Stimulated activated CD8-positive, alpha-beta memory T cell treated with anti-CD3 and anti-CD28 coated beads, Interleukin-12 subunit alpha, Interleukin-12 subunit beta, amount 100 ng/mL, for 4 hours (primary cell): ENCODE data around the gene HCAR3.
"Not testable (repeated sequence)": the region's sequence is repeated elsewhere in the genome, so short reads cannot be mapped to it uniquely, and the experiment has no call there.

Experiments
- DNase-seq: peaks from one replicate; pipeline ENCODE4 v3.0.0-alpha.2; 2020; ENCODE audit warnings: low read depth

Gene HCAR3

DNA sequence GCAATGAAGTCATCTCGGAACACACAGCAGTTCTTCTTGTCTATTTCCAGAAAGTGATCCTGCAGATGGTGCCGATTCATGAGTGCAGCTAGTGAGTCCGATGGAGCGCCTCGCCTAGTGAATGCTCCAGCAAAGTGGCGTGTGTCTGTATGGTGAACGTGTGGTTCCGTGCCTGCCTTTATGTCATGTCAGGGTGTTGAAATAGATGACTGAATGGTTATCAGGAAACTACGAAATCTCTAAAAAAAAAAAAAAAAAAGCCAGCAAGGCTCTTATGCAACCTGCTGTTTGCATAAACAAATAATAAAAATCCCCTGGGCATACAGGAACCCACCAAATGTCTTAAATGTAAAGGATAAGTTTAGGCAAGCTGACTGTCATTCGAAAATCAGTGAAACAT lies at the start of gene HCAR3:
Gene HCAR3, minus strand, starts transcription at position 154 of the 400 bp plus-strand sequence. Its CDS starts 74 bp downstream, at position 80.
- DNase-seq: not testable (repeated sequence)

GRCh38 chr12:122757568-122757967 lies 41.0 kb upstream of the HCAR3 start:
- DNase-seq: no peak

DNA sequence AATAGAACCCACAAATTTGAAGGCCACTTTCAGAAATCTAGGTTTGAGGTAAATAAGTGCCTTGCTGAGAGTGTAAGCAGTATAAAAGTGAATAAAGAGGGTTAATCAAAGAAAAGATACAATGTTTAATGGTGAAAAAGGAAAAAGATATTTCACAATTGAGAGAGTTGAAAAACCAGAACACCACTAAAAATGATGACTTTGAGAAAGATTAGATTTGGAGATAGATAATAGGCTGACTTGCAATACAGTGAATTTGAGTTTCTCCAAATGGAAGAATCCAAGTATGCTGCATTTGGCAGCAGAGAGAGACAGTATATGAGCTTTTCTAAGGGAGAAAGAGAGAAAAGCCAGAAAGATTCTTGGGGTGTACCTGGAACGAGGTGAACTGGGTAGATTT lies 38.2 kb upstream of the HCAR3 start:
- DNase-seq: no peak

- no peak for DNase-seq
Measured at GRCh38 chr12:122753319-122753650, 36.7 kb upstream of the HCAR3 start.

GRCh38 chr12:122752464-122753318 lies 36.1 kb upstream of the HCAR3 start, which contains the start of gene DENR:
Gene DENR (plus strand): TSS chr12:122752824. CDS start chr12:122753702, 878 bp downstream.
- peak; percentile 99 for DNase-seq

GRCh38 chr12:122750781-122751515 lies 34.3 kb upstream of the HCAR3 start:
- DNase-seq: not testable (repeated sequence)

DNA sequence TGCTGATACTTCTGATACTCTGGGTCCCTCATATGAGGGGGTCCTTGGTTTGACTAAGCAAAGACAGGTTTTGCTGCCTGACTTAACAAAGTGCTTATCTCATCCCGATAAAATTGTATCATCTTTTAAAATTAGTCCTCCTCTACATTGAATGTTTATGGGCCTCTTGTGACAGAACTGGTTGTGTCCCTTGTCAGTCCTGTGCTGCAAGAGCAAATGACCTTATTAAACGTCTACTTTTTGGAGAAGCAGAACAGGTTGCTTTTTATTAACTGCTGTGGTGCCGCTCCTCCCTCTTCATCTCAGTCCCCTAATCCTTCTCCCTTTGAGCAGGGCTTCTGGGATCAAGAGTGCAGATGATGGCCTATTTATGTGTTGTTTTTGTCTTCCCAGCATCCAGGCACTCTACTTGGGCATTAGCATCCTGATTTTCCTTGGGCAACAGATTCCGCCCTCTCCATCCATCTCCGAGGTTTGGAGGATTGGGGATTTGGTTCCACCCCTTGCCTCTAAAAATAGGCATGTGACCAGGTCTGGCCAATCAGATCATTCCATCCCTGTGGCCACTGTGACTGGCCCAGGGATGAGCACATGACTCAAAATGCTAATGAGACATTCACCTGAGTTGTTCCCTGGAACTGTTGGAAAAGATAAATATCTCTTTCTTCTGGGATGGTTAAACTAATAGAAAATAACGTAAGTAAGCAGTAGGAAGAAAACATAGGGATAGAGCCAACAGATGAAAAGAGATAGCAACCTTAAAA lies 33.1 kb upstream of the HCAR3 start:
- DNase-seq: no peak

GRCh38 chr12:122747224-122748135 lies 30.9 kb upstream of the HCAR3 start:
- no peak for DNase-seq

- DNase-seq: no peak
Measured at GRCh38 chr12:122743895-122744525, 27.4 kb upstream of the HCAR3 start.

GRCh38 chr12:122740351-122740750 lies 23.7 kb upstream of the HCAR3 start:
- no peak for DNase-seq

DNA sequence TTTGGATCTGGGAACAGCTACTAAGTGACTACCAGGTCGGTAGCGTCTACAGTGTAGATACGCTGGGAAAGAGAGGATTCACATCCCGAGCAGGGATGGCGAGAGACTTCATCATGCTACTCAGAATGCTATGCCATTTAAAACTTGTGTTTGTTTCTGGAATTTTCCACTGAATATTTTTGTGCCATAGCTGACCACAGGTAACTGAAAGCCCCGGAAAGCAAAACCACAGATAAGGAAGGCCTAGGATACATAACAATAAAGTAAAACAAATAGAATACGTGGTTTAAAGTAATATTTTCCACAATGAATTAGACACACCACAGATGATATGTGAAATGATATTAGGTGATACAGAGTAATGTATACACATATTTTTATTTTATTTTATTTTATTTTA lies 22.0 kb upstream of the HCAR3 start:
- no peak for DNase-seq

- DNase-seq: no peak
Measured at GRCh38 chr12:122732611-122733010, 16.0 kb upstream of the HCAR3 start.

- no peak for DNase-seq
Measured at GRCh38 chr12:122732170-122732569, 15.6 kb upstream of the HCAR3 start.

GRCh38 chr12:122730215-122731014 lies 13.8 kb upstream of the HCAR3 start, which contains the start of gene HCAR1:
Gene HCAR1 (minus strand): TSS chr12:122730844. CDS start chr12:122730339, 505 bp downstream.
- no peak for DNase-seq

GRCh38 chr12:122729583-122730214 lies 13.1 kb upstream of the HCAR3 start:
- no peak for DNase-seq

DNA sequence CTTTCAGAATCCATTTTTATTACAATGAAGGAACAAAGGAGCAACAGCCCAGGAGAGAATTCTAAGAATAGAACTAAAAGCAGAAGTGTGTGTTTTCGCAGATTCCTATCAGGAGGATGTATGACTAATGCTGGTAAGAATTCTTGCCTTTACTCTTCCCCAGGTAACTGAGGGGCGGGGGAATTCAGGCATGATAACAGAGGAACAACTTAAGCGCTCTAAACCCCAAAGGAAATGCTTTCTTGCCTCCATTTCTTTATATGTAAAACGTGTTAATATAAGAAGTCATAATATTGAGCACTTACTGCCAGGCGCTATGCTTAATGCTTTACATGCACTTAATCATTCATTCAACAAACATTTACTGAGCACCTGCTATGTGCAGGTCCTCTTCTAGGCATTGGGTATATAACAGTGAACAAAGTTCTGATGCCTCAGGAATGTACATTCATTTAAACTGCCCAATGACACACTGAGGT lies 9.5 kb upstream of the HCAR3 start:
- DNase-seq: no peak

DNA sequence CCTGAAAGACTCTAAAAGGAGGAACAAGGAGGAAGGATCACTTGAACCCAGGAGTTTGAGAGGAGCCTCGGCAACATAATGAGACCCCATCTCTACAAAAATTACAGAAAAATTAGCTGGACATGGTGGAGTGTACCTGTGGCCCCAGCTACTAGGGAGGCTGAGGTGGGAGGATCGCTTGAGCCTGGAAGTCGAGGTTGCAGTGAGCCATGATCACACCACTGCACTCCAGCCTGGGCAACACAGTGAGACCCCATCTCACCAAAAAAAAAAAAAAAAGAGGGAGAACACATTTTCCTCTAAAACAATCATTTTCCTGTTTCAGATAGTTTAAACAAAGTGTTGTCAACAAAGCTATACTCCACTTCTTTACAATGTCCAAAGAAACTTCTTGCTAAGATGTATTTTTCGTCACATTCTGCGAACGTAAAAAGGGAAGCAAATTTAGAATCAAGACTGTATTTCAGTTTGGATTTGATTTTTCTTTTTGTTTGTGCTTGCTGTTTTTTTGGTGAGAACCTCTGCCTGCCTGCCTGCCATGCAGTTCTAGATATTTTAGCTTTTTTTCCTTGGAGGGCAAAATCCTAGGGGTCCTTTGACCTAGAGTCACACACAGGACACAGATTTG lies 9.0 kb upstream of the HCAR3 start:
- DNase-seq: no peak

DNA sequence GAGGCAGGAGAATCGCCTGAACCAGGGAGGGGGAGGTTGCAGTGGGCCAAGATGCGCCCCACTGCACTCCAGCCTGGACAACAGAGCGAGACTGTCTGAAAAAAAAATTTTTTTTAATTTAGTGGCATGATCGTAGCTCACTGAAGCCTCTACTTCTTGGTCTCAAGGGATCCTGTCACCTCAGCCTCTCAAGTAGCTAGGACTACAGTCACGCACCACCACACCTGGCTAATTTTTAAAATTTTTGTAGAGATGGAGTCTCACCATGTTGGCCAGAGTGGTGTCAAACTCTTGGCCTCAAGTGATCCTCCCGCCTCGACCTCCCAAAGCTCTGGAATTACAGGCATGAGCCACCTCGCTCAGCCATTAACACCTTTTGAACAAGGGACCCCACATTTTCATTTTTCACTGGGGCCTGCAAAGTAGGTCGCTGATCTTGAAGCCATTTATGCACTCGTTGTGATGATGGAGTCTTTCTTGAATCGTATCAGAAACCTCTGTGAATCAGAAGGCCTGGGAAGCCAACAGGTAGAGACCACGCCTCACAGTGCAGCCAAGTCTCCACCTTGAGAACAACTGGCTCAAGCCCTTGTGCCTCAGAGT lies 8.1 kb upstream of the HCAR3 start:
- DNase-seq: no peak
